IMR-90 (cell line): Measurements from ENCODE around the gene PROK2.

Experiments used
- CEBPB ChIP-seq: IDR thresholded peaks from 2 replicates; pipeline ENCODE4 v1.6.1; 2012; ENCODE audit warnings: low read depth, low read length, improper control_type of control experiment
- CHD1 ChIP-seq: IDR thresholded peaks from 2 replicates; pipeline ENCODE4 v1.6.1; 2012; ENCODE audit warnings: low read depth, low read length, improper control_type of control experiment
- CTCF ChIP-seq: conservative IDR thresholded peaks from 2 replicates; pipeline ENCODE4 v1.5.1; 2012; ENCODE audit warnings: mild to moderate bottlenecking, low read depth, low read length, improper control_type of control experiment
- ELK1 ChIP-seq: fragments of 150-350 bp; IDR thresholded peaks from 2 replicates; pipeline ENCODE4 v1.6.1; 2016; ENCODE audit warnings: low read depth, mild to moderate bottlenecking, low read length, moderate library complexity, borderline replicate concordance
- MAZ ChIP-seq: IDR thresholded peaks from 2 replicates; pipeline ENCODE4 v1.6.1; 2012; ENCODE audit warnings: low read depth, mild to moderate bottlenecking, low read length, improper control_type of control experiment, moderate library complexity, borderline replicate concordance
- MXI1 ChIP-seq: IDR thresholded peaks from 2 replicates; pipeline ENCODE4 v1.6.1; 2012; ENCODE audit warnings: low read depth, mild to moderate bottlenecking, low read length, moderate library complexity, borderline replicate concordance
- NFE2L2 ChIP-seq: fragments of 150-350 bp; IDR thresholded peaks from 2 replicates; pipeline ENCODE4 v1.6.1; 2016; ENCODE audit warnings: low read depth, mild to moderate bottlenecking, low read length
- POLR2A ChIP-seq: IDR thresholded peaks from 2 replicates; pipeline ENCODE4 v1.6.1; 2012; ENCODE audit warnings: mild to moderate bottlenecking, low read depth, low read length
- RAD21 ChIP-seq: IDR thresholded peaks from 2 replicates; pipeline ENCODE4 v1.6.1; 2012; ENCODE audit warnings: low read length, improper control_type of control experiment
- RCOR1 ChIP-seq: IDR thresholded peaks from 2 replicates; pipeline ENCODE4 v1.6.1; 2012; ENCODE audit warnings: mild to moderate bottlenecking, low read length, improper control_type of control experiment; ENCODE audit not compliant: insufficient replicate concordance
- RFX5 ChIP-seq: IDR thresholded peaks from 2 replicates; pipeline ENCODE4 v1.8.0; 2012; ENCODE audit warnings: low read depth, mild to moderate bottlenecking, low read length, moderate library complexity
- SMC3 ChIP-seq: fragments of 150-350 bp; IDR thresholded peaks from 2 replicates; pipeline ENCODE4 v1.6.1; 2016; ENCODE audit warnings: low read depth, mild to moderate bottlenecking, antibody characterized with exemption, low read length, moderate library complexity
- USF2 ChIP-seq: fragments of 150-350 bp; IDR thresholded peaks from 2 replicates; pipeline ENCODE4 v1.6.1; 2017; ENCODE audit warnings: mild to moderate bottlenecking, antibody characterized with exemption, low read length, low read depth

GRCh38 chr3:71759401-71759800 is 25.5 kb downstream of the PROK2 start:
- no peak for TF ChIP-seq RAD21
- TF ChIP-seq CTCF, result no peak
- TF ChIP-seq POLR2A, result no peak
- no peak for TF ChIP-seq USF2
- TF ChIP-seq RCOR1, result no peak
- no peak for TF ChIP-seq NFE2L2
- no peak for TF ChIP-seq MXI1
- TF ChIP-seq CHD1, result no peak
- TF ChIP-seq ELK1, result no peak
- TF ChIP-seq SMC3, result no peak
- no peak for TF ChIP-seq MAZ
- no peak for TF ChIP-seq CEBPB
- no peak for TF ChIP-seq RFX5
